Measurements from ENCODE around the gene STEAP1B.
"Not testable (repeated sequence)": the region's sequence is repeated elsewhere in the genome, so short reads cannot be mapped to it uniquely, and the experiment has no call there.

The STEAP1B gene

DNA sequence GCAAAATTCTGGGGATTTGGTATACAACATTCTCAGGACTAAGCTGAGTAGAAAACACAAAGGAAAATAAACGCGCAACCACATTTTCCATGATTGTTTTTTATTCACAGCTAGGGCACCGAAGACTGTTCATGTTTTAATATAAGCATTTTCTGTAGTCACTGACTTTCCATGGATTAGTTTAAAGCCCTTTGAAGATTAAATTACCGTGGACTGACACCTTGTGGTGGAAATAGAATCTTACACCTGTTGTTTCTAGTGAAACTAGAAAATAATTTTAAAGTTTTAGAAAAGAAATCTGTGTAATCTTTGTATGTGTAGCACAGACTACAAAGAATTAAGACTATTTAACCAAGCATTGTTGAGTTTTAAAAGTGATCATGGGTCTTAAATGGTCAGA, 1.3 kb upstream of the STEAP1B start:
- DNase-seq (ENCODE audit: low read depth) = peak; percentile 26
- TF ChIP-seq, protein P1, sequence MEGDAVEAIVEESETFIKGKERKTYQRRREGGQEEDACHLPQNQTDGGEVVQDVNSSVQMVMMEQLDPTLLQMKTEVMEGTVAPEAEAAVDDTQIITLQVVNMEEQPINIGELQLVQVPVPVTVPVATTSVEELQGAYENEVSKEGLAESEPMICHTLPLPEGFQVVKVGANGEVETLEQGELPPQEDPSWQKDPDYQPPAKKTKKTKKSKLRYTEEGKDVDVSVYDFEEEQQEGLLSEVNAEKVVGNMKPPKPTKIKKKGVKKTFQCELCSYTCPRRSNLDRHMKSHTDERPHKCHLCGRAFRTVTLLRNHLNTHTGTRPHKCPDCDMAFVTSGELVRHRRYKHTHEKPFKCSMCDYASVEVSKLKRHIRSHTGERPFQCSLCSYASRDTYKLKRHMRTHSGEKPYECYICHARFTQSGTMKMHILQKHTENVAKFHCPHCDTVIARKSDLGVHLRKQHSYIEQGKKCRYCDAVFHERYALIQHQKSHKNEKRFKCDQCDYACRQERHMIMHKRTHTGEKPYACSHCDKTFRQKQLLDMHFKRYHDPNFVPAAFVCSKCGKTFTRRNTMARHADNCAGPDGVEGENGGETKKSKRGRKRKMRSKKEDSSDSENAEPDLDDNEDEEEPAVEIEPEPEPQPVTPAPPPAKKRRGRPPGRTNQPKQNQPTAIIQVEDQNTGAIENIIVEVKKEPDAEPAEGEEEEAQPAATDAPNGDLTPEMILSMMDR (IDR thresholded peaks at IDR 0.05; ENCODE audit: insufficient read depth, low read depth, low read length, missing control alignments) = peak; percentile 17
- not testable (repeated sequence) for H3K4me3 ChIP-seq (ENCODE audit: low read depth, low read length)

DNA sequence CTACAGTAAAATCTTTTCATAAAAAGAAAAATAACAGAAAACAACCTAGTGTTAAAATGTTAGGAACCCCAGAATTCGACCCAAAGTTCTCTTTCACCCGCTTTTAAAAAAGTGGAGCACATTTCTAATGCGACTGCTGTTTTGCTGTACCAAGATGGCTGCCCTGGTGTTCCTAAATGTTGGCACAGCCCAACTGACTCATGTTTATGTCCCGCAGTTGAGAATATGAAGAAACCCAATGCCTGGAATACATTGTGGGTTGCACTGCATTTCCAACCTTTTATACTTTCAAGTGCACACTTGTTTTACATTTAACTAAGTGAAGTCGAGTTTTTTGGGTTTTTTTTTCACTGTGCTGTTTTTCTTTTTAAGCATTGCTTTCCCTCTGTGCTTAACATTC, 944 bp downstream of the STEAP1B start:
- TF ChIP-seq, protein P1 (IDR thresholded peaks at IDR 0.05; ENCODE audit: insufficient read depth, low read depth, low read length, missing control alignments) = no peak
- DNase-seq (ENCODE audit: low read depth) = no peak
- no peak overlapping the region for H3K4me3 ChIP-seq (ENCODE audit: low read depth, low read length)

DNA sequence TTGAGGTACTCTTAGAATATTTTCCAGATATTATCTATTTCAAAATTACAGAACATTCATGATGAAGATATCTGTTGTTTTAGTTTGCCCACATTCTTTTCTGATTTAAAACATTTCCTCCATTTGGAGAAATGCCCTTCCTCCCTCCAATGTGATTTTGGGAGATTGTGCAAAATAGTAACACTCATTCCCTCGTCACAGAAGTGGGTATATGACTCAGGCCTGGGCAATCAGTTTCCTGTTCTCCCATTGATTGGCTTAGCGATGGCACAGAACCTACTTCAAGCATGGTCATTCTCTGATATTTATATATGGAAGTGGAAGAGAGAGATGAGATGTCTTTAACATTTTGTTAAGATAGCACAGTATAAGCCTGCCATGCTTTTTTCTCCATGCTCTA, 3.1 kb downstream of the STEAP1B start:
- H3K4me3 ChIP-seq (ENCODE audit: low read depth, low read length); DNase-seq (ENCODE audit: low read depth): not testable (repeated sequence)

DNA sequence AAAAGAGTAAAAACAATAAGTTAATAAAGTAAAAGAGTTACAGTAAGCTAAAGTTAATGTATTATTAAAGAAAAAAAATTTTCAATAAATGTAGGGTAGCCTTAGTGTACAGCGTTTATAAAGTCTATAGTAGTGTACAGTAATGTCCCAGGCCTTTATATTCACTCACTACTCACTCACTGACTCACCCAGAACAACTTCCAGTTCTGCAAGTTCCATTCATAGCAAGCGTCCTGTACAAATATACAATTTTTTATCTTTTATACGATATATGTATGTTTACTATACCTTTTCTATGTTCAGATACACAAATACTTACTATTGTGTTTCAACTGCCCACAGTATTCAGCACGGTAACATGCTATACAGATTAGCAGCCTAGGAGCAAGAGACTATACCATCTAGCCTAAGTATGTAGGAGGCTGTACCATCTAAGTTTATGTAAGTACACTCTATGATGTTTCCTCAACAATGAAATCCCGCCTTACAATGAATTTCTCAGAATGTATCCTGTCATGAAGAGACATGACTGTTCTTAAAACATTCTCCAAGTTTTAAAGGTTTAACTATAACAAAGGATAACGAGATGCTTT, 3.6 kb downstream of the STEAP1B start:
- not testable (repeated sequence) for H3K4me3 ChIP-seq (ENCODE audit: low read depth, low read length)

DNA sequence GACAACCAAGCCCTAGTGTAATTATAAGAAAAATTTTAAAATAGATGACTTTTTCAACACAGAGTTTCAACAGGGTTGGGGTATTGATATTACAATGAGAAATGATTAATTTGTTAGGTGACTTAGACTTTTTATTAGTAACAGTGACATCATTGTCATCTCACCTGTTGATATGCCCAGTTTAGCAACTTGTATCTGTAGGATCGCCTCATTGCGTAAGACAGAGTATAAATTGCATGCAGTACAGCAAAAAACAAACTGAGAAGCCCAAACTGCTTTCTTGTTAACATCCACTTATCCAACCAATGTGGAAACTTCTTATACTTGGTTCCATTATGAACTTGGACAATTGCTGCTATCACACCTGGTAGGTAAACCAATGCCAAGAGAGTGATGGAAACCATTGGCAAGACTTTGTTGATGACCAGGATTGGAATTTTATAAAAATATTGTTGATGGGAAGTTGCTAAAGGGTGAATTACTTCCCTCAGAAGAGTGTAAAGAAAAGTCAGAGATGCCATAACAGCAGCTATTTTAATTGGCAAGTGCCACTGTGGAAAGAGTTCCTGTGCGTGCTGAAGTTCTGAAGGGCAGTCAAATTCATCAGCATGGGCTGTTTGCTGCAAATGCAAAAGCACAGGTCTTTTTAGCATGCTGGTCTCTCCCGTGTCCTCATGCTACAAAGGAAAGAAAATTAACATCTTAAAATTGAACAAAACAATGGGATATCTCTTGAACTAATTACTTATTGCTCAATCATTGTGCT, 6.6 kb downstream of the STEAP1B start:
- not testable (repeated sequence) for DNase-seq (ENCODE audit: low read depth)

More for the DNA sequence above, 3.6 kb downstream of the STEAP1B start:
- DNase-seq (ENCODE audit: low read depth) = not testable (repeated sequence)

DNA sequence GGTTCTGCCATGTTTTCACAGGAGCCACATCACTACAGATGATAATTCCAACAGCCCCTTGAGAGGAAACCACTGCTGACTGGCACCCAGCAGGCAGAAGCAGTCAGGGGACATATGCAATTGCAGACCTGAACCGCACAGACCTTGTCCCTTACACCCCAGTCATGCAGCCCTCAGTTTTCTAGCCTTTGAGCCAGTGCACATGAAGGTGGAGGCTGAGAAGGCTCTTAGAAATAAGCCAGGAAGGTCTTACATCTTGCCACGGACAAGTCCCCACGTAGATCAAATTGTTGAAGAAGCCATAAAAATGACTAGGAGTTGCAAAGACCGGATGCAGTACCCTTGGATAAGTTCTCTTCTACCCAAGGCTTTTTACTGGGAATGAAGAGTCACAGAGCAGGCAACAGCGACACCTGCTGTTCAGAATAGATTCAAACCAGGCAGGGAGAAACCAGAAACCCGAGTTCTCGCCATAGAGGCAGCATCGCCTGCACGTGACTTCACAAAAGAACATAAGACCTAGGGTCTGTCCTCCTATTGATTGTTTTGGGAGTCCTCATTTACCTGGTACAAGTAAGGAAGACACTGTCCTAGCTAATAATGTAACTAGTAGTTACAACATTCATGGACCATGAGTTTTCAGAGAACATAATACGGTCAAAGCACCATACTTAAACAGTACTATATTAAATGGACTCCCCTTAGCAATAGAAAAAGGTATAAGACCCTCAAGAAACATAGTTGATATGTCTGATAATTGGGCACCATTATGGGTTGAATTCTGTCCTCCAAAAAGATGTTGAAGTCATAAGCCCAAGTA, 11.1 kb downstream of the STEAP1B start:
- DNase-seq (ENCODE audit: low read depth) = peak; percentile 71
- TF ChIP-seq, protein P1 (IDR thresholded peaks at IDR 0.05; ENCODE audit: insufficient read depth, low read depth, low read length, missing control alignments) = peak; percentile 84

More for the DNA sequence above, 6.6 kb downstream of the STEAP1B start:
- not testable (repeated sequence) for H3K4me3 ChIP-seq (ENCODE audit: low read depth, low read length)

DNA sequence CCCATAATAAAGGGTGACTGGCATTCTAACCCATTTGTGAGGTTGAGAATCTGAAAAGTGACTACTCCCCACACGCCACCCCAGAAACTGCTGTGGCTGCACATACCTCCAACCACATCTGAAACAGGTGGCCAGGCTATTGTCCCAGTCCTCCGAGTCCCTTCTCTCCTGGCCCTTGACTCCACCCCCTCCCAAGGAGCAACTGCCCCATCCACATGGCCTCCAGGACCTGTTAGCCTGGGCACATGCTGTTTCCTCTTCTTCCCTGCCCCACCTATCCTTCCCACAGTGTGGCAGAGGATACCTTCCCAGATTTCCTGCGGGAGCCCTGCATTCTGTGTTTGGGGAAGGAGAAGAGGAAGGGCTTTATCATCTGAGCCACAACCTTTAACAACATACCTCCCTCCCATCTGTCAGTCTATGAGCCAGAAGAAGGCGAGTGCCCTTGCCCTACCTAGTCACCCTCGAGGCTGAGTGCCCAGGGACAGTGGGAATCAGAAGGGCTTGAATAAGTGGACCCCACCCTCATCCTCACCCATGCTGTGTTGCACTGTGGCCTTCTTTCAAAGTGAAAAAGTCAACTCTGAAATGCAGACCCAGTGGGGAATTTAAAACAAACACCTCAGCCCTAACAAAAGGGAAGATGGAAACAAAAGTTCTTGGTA, 11.9 kb downstream of the STEAP1B start:
- TF ChIP-seq, protein P1 (IDR thresholded peaks at IDR 0.05; ENCODE audit: insufficient read depth, low read depth, low read length, missing control alignments) = no peak
- H3K4me3 ChIP-seq (ENCODE audit: low read depth, low read length) = no peak overlapping the region
- DNase-seq (ENCODE audit: low read depth) = peak; percentile 31

More for the DNA sequence above, 11.1 kb downstream of the STEAP1B start:
- no peak overlapping the region for H3K4me3 ChIP-seq (ENCODE audit: low read depth, low read length)

DNA sequence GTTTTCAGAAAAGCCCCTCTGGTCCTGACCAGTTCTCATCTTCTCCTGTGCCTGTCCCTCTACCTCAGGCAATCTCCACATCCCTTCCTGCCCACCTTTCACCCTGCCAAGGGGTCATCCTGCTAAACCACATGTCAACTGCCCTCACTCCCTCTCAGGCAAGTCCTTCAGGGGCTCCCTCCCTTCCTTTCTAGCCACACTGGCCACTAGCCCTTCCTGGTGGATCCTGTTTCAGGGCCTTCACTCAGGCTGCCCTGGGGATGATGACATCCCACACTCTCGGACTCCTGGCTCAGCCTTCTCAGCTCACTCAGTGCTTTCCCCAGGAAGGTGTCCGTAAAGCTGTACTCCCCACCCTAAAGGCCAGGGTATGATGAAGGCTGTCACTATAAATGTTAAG, 13.4 kb downstream of the STEAP1B start:
- DNase-seq (ENCODE audit: low read depth) = no peak
- H3K4me3 ChIP-seq (ENCODE audit: low read depth, low read length) = no peak overlapping the region
- TF ChIP-seq, protein P1 (IDR thresholded peaks at IDR 0.05; ENCODE audit: insufficient read depth, low read depth, low read length, missing control alignments) = no peak
